Measurements from ENCODE around the gene PMEPA1.
A peak's percentile ranks its signal among the peaks of the same experiment; 100 is the strongest.
"Not testable (repeated sequence)": the region's sequence is repeated elsewhere in the genome, so short reads cannot be mapped to it uniquely, and the experiment has no call there.

Gene PMEPA1

GRCh38 chr20:57647006-57647932 is 62.5 kb downstream of the PMEPA1 start:
- no peak overlapping the region for H3K4me3 ChIP-seq (ENCODE audit: control insufficient read depth, low read depth, low read length)
- no peak for DNase-seq (ENCODE audit: low read depth)
- TF ChIP-seq CTCF (conservative IDR thresholded peaks at IDR 0.05; ENCODE audit: control insufficient read depth, insufficient read depth, low read depth, low read length) = no peak

- H3K4me3 ChIP-seq (ENCODE audit: control insufficient read depth, low read depth, low read length) = no peak overlapping the region
- no peak for DNase-seq (ENCODE audit: low read depth)
- TF ChIP-seq CTCF (conservative IDR thresholded peaks at IDR 0.05; ENCODE audit: control insufficient read depth, insufficient read depth, low read depth, low read length) = no peak
These were observed 70.9 kb downstream of the PMEPA1 start for GRCh38 chr20:57638895-57639236.

- no peak for TF ChIP-seq CTCF (conservative IDR thresholded peaks at IDR 0.05; ENCODE audit: control insufficient read depth, insufficient read depth, low read depth, low read length)
- DNase-seq (ENCODE audit: low read depth) = peak; percentile 10
- no peak overlapping the region for H3K4me3 ChIP-seq (ENCODE audit: control insufficient read depth, low read depth, low read length)
These were observed 71.5 kb downstream of the PMEPA1 start for GRCh38 chr20:57638173-57638894.

- TF ChIP-seq CTCF (conservative IDR thresholded peaks at IDR 0.05; ENCODE audit: control insufficient read depth, insufficient read depth, low read depth, low read length) = no peak
- H3K4me3 ChIP-seq (ENCODE audit: control insufficient read depth, low read depth, low read length) = no peak overlapping the region
- DNase-seq (ENCODE audit: low read depth) = no peak
These were observed 75.8 kb downstream of the PMEPA1 start for GRCh38 chr20:57633945-57634491.

- no peak overlapping the region for H3K4me3 ChIP-seq (ENCODE audit: control insufficient read depth, low read depth, low read length)
- no peak for TF ChIP-seq CTCF (conservative IDR thresholded peaks at IDR 0.05; ENCODE audit: control insufficient read depth, insufficient read depth, low read depth, low read length)
- no peak for DNase-seq (ENCODE audit: low read depth)
These were observed 77.5 kb downstream of the PMEPA1 start for GRCh38 chr20:57632286-57632685.

GRCh38 chr20:57630061-57630460 is 79.8 kb downstream of the PMEPA1 start:
- no peak for DNase-seq (ENCODE audit: low read depth)
- no peak for TF ChIP-seq CTCF (conservative IDR thresholded peaks at IDR 0.05; ENCODE audit: control insufficient read depth, insufficient read depth, low read depth, low read length)
- no peak overlapping the region for H3K4me3 ChIP-seq (ENCODE audit: control insufficient read depth, low read depth, low read length)

- H3K4me3 ChIP-seq (ENCODE audit: control insufficient read depth, low read depth, low read length); DNase-seq (ENCODE audit: low read depth): not testable (repeated sequence)
These were observed 80.3 kb downstream of the PMEPA1 start for GRCh38 chr20:57629491-57629901.

GRCh38 chr20:57628962-57629308 is 80.9 kb downstream of the PMEPA1 start:
- not testable (repeated sequence) for H3K4me3 ChIP-seq (ENCODE audit: control insufficient read depth, low read depth, low read length); DNase-seq (ENCODE audit: low read depth)
